Peyer's patch (tissue), 4 donors: ENCODE data around the gene SPATS1.

Experiments
- POLR2A ChIP-seq, 2 donors: fragments of 450-650 bp; IDR thresholded peaks; one replicate each; pipeline ENCODE4 v1.5.1; 2017; ENCODE audit warnings: antibody characterized with exemption in 2 of 2, mild to moderate bottlenecking in 2 of 2, moderate library complexity in 2 of 2
- TF ChIP-seq, protein P1 (sequence below), 6 experiments: fragments of 450-650 bp in 4 of 6; fragments of 200-600 bp in 2 of 6; sonication (generic) in 1 of 6; IDR thresholded peaks; one replicate each; pipeline ENCODE4 v1.5.1; 2017 to 2019; ENCODE audit warnings: antibody characterized with exemption in 6 of 6, mild to moderate bottlenecking in 3 of 6, moderate library complexity in 1 of 6

DNA sequence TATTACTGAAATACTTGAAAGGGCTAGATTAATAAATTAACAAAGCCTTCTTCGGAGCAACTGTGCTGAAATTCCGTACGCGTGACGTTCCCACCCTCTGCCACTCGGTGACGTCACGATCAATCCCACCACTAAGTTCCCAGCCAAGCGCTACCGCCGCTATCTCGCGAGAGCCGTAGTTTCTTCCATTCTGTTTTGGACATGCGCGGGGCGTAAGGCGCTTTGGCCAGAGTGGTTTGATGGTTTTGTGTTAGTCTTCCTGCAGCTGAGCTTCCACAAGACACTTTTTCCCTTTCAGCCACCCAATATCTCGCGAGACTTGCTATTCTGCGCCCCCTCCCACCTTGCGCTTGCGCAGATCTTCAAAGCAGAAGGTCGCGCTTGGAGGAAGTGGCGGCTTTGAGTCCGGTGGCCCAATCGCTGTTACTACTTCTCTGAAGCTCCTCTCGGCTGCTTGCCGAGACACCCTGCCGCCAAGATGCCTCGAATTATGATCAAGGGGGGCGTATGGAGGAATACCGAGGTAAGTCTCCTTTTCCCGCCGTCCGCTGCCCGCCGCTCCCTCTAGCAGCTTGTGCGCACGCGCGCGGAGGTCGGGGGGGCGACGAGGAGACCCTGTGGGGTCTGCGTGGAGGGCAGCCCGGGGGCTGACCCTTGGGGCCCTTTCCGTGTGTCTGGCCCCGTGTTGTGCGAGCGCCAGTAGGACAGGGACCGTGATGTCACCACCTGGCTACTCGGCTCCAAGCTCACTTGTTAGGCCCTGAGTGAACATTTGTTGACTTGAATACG lies 45.1 kb downstream of the SPATS1 start, which contains the start of gene CDC5L:
- TF ChIP-seq, protein P1, sequence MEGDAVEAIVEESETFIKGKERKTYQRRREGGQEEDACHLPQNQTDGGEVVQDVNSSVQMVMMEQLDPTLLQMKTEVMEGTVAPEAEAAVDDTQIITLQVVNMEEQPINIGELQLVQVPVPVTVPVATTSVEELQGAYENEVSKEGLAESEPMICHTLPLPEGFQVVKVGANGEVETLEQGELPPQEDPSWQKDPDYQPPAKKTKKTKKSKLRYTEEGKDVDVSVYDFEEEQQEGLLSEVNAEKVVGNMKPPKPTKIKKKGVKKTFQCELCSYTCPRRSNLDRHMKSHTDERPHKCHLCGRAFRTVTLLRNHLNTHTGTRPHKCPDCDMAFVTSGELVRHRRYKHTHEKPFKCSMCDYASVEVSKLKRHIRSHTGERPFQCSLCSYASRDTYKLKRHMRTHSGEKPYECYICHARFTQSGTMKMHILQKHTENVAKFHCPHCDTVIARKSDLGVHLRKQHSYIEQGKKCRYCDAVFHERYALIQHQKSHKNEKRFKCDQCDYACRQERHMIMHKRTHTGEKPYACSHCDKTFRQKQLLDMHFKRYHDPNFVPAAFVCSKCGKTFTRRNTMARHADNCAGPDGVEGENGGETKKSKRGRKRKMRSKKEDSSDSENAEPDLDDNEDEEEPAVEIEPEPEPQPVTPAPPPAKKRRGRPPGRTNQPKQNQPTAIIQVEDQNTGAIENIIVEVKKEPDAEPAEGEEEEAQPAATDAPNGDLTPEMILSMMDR (IDR thresholded peaks at IDR 0.05), result no peak
- peak; percentile 80 to 85 for TF ChIP-seq POLR2A (IDR thresholded peaks at IDR 0.05)
